WI38 (cell line): ENCODE results near the gene C19orf81.
A peak's percentile ranks its signal among the peaks of the same experiment; 100 is the strongest.

ENCODE experiments used
- H3K4me3 ChIP-seq: 2 replicates; pipeline ENCODE4 v1.5.1; 2011; ENCODE audit warnings: low read depth, mild to moderate bottlenecking, control low read depth, low read length
- TF ChIP-seq, protein P1 (sequence below): IDR thresholded peaks from 2 replicates; pipeline ENCODE4 v1.5.1; 2012; ENCODE audit warnings: low read depth, mild to moderate bottlenecking, control low read depth, low read length

C19orf81 gene

DNA sequence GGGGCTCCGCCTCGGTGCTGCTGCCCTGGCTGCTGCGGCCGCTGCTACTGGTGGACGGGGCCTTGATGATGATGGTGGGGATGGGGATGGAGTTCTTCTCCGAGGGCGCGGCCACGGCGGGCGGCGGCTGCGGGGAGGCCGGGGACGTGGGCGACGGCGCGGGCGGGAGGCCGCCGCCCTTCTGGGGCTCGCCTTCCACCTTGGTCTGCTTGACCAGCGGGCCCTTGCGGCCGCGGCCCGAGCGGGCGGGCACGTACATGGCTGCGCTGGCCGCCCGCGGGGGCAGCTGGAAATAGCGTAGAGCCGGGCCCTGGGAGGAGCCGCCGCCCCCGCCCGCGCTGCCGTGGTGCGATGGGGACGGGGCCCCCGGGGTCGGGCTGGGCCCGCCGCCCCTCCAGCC lies 19.2 kb downstream of the C19orf81 start:
- no peak overlapping the region for H3K4me3 ChIP-seq
- TF ChIP-seq, protein P1, sequence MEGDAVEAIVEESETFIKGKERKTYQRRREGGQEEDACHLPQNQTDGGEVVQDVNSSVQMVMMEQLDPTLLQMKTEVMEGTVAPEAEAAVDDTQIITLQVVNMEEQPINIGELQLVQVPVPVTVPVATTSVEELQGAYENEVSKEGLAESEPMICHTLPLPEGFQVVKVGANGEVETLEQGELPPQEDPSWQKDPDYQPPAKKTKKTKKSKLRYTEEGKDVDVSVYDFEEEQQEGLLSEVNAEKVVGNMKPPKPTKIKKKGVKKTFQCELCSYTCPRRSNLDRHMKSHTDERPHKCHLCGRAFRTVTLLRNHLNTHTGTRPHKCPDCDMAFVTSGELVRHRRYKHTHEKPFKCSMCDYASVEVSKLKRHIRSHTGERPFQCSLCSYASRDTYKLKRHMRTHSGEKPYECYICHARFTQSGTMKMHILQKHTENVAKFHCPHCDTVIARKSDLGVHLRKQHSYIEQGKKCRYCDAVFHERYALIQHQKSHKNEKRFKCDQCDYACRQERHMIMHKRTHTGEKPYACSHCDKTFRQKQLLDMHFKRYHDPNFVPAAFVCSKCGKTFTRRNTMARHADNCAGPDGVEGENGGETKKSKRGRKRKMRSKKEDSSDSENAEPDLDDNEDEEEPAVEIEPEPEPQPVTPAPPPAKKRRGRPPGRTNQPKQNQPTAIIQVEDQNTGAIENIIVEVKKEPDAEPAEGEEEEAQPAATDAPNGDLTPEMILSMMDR, result no peak

- TF ChIP-seq, protein P1, result no peak
- no peak overlapping the region for H3K4me3 ChIP-seq
These were observed 19.6 kb downstream of the C19orf81 start for GRCh38 chr19:50668879-50669278.

DNA sequence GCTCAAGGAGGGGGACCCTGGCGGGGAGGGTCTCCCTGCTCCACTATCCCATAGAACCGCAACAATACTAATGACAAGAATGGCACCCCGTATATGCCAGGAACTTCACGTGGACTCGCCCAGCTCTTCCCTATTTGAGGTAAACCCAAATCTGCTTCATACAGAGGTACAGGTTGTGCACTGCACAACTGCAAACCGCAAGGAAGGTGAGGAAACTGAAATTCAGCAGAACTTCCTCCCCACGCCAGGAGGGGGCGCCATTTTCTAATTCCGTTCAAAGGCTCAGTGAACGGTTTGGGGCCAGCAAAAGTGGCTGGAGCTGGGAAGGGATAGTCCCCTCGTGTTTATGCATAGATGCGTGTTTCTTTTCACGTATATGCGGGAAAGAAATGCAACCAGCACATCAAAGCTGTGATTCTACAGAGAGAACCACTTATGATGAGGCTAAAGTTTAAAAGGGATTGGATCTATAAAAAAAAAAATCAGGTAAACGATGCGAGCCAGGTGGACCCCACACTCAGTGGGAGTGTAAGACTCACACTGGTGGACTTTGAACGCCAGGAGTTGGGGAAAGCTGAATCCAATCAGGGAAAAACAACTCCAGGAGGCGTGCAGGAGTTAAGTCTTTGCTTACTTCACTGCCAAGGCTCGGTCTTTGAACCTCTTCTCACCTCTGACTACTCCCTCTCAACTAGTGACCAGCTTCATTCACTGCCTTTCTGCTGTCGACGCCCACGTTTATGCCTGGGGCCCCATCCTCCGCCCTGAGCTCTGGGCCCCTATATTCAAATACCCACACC lies 20.3 kb downstream of the C19orf81 start:
- H3K4me3 ChIP-seq, result no peak overlapping the region
- TF ChIP-seq, protein P1, result peak; percentile 79

DNA sequence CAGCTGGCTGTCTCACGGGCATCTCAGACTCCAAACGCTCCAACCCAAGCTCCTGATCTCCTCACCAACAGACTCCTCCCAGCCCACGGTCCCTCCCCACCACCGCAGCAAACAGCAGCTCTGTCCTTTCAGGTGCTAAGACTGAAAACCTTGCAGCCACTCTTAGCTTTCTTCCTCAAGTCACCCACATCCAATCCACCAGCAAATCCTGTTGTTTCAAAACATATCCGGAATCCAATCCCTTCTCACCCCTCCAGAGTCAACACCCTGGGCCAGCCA lies 20.8 kb downstream of the C19orf81 start:
- TF ChIP-seq, protein P1, result no peak
- no peak overlapping the region for H3K4me3 ChIP-seq

- H3K4me3 ChIP-seq, result no peak overlapping the region
- TF ChIP-seq, protein P1, result no peak
These were observed 23.9 kb downstream of the C19orf81 start for GRCh38 chr19:50673118-50673517.

DNA sequence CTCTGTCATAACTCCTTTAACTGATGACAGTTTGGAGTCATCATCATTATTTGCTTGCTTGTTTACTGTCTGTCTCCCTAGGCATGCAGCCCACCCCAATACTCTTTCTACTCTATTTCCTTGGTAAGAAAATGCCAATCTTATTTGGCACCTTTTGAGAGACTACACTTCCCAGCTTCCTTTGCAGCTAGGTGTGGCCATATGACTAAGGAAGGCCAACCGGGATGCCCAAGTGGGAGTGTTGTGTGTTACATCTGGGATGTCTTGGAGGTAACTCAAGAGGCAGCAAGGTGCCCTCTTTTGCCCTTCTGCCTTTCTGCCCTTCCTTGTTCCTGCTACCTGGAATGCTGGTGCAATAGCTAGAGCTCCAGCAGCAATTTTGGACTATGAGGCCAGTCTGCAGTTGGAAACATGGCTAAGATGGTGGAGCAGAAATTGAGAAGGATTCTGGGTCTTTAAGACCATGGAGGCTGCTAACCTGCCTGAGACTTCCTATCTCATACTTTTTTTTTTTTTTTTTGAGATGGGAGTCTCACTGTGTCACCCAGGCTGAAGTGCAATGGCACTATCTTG lies 27.5 kb downstream of the C19orf81 start:
- TF ChIP-seq, protein P1, result no peak
- no peak overlapping the region for H3K4me3 ChIP-seq

GRCh38 chr19:50677636-50678035 lies 28.4 kb downstream of the C19orf81 start:
- TF ChIP-seq, protein P1, result no peak
- no peak overlapping the region for H3K4me3 ChIP-seq
